GM18505 (cell line): ENCODE measurements around the gene ALDOC.
"Not testable (repeated sequence)": the region's sequence is repeated elsewhere in the genome, so short reads cannot be mapped to it uniquely, and the experiment has no call there.

Experiments
- ATAC-seq: cut with Tn5 transposase; IDR thresholded peaks from one replicate; pipeline ENCODE4 v1.9.1; 2021; ENCODE audit not compliant: unreplicated experiment
- POLR2A ChIP-seq: IDR thresholded peaks from 4 replicates; pipeline ENCODE4 v1.6.1; 2011; ENCODE audit warnings: borderline replicate concordance; ENCODE audit not compliant: insufficient read depth, insufficient read length; ENCODE audit errors: extremely low read depth

The ALDOC gene

DNA sequence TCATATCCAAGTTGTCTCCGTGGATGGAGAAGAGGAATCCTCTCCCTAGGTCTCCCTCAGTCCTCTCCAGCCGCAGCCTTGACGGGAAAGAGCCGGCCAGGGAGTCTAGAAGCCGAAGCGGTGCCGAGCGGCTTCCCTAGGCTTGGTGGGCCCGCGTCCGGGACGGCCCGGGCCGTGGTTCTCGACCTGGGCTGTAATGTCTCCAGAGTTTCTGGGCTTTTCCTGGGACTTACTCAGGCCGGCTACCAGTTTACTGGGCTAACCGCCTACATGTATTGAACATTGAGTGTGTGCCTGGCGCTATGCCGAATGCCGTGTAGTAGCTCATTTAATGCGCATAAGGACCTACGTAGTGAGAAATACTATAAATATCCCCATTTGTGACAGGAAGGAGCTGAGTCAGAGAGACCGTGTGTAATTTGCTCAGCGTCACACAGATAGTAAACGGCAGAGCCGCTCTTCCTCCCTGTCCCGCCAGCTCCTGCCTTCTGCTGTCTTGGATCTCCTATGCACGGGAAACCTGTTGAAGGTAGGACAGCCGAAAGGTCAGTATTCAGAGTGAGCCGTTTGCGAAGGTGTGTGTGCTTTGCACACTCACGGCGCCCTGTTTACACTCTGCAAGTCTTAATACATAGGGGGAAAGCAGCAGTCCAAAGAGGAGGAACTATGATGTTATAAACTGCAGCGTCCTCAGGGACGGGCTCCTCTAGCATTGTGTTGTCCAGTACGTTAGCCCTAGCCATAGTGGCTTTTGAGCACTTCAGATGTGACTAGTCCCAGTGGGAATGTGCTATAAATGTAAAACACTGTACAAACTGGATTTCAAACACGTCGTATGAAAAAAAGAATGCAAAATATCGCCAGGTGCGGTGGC, 22.9 kb upstream of the ALDOC start:
- no peak for TF ChIP-seq POLR2A
- ATAC-seq = peak; percentile 40

- peak; percentile 84 for ATAC-seq
- TF ChIP-seq POLR2A = peak; percentile 92
Observed at GRCh38 chr17:28598799-28599310, 22.2 kb upstream of the ALDOC start, which contains the start of gene SPAG5. TSS of gene SPAG5 (minus strand) at chr17:28599025. CDS start at chr17:28598946, 79 bp downstream.

DNA sequence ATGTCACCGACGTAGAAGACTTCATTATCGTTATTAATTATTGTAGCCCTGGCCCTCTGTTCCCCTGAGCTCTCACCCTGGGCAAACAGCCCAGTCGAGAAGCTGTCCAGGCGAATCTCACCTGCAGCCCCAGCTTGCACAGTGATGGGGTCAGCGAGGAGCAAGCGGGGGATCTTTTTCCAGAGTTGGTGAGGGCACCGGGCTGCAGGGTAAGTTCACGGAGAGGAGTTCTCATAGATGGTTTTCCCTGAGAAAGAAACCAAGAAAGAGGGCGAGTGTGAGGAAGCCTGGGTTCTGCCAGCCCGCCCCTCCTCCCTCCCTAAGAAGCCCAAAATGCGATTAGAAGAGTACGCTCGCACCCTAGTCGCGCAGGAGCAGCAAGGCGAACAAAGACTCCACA, 21.7 kb upstream of the ALDOC start:
- no peak for TF ChIP-seq POLR2A
- ATAC-seq = no peak

- no peak for ATAC-seq
- no peak for TF ChIP-seq POLR2A
Observed at GRCh38 chr17:28597606-28598383, 21.1 kb upstream of the ALDOC start.

- no peak for TF ChIP-seq POLR2A
- no peak for ATAC-seq
Observed at GRCh38 chr17:28592260-28592659, 15.6 kb upstream of the ALDOC start.

GRCh38 chr17:28585851-28586250, 9.2 kb upstream of the ALDOC start:
- TF ChIP-seq POLR2A = no peak
- no peak for ATAC-seq

- ATAC-seq = no peak
- no peak for TF ChIP-seq POLR2A
Observed at GRCh38 chr17:28584434-28584833, 7.7 kb upstream of the ALDOC start.

DNA sequence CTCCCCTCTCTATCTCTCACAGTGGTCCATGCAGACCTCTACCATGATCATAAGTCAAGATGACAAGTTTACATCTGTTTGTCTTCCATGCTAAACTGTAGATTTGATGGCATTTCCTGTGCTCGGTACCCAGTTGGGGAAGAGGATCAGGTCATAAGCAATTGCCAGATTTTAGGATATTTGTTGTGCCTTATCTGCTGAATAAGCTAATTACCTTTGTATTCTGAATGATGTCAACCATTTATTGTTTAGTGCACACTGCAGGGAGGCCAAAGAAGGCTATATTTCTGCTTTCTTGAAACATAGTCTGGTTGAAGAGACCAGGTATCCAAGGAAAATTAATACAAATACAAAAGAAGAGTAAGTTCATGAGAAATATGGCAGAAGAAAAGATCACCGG, 5.8 kb upstream of the ALDOC start:
- no peak for TF ChIP-seq POLR2A
- ATAC-seq = no peak

DNA sequence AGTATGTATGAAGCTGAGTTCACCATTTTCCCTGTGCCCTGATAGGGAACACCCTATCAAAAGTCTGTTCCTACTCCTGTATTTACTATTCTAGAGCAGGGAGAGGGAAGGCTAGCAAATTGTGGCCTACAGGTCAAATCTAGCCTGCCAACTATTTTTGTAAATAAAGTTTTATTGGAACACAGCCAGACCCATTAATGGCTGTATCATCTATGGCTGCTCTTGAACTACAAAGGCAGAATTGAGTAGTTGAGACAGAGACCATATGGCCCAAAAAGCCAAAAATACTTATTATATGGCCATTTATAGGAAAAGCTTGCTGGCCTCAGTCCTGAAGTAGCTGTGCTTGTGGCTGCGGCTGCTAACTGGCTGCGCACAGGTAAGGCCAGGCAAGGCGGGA, 4.3 kb upstream of the ALDOC start:
- no peak for TF ChIP-seq POLR2A
- ATAC-seq = no peak

- ATAC-seq = no peak
- no peak for TF ChIP-seq POLR2A
Observed at GRCh38 chr17:28579526-28579925, 2.8 kb upstream of the ALDOC start.

DNA sequence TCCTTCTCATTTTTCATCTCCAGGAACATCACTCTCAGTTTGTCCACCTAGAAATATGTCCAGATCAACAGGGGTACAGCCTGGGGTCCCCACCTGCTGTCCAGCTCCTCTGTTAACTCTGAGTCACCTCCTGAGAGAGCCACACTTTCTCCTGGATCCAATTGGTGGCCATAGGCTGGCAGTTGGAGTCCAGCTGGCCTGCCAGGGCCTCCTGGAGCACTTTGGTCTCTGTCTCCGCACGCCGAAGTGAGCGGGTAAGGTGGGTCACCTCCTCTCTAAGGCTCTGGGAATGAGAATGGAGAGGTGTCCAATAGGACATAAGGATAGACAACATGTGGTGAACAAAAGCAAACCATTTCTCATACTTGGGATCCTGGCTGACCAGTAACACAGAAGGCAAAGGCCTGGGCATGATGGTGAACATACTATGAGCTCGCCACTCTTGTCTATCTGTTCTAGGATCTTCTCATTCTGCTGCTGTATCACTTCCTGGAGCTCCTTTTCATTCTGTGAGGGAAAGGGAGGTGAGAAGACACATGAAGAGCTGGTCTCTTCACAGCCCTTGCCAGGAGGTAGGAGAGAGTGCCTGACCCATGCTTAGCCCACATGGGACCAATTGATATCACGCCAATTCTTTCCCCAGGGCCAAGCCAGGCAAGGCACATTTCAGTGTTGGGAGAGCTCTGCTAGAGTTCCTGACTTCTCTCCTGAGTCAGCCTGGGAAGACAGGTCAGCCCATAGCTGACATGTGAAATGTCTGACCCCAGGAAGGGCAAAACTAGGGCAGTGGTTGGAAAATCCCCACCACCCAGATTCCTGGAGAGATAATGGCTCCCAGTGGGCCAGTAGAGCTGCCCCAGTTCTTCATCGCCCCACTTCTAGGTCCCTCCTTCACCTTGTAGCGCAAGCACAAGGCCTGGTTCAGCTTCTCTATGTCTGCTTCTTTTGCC, 1.8 kb upstream of the ALDOC start:
- TF ChIP-seq POLR2A = no peak
- no peak for ATAC-seq

DNA sequence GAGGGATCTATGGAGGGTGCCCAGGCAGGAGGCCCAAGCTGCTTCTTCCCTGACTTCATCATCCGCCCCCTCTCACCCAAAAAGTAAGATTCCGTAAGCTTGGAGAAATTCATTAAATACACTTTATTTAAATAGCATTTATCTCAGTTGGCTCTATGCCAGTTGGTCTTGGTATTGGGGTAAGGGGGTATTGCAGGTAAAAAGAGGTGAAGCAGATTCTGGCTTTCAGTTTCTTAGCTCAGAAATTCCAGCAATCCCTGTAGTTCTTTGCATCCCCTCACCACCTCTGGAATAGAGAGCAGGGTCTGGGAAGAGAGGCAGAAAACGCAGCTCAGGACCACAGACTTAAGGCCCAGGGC, 750 bp upstream of the ALDOC start:
- ATAC-seq = no peak
- no peak for TF ChIP-seq POLR2A

DNA sequence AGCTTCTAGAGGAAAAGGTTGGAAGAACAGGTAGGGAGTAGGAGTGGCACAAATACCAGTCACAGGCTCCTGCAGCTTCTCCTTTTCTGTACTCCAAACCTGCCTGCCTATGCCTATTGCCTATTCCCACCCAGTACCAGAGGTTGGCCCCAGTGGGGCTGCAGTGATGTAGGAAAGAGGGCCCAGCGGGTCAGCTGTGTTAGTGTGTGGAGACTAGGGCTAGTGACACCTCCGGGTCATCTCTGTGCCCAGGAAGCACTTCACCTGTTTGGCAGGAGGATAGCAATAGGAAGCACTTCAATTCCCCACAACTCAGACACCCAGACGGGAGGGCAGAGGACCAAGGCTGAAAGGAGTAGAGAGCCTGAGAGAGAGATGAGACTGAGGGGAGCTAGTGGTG, 679 bp downstream of the ALDOC start:
- not testable (repeated sequence) for ATAC-seq

- no peak for TF ChIP-seq POLR2A
Observed at GRCh38 chr17:28575126-28575795, 1.4 kb downstream of the ALDOC start.

More at GRCh38 chr17:28575126-28575795, 1.4 kb downstream of the ALDOC start:
- no peak for ATAC-seq
